Keratinocyte (primary cell): ENCODE measurements around the gene OR6C2. TPM values are rescaled to one million over a fixed set of nuclear protein-coding genes. Genes with fewer than 3 reads are reported as not detected.

Source experiments
- DNase-seq: peaks from one replicate; pipeline ENCODE4 v3.0.0-alpha.2; 2011; ENCODE audit warnings: low read depth, missing footprints, low spot score
- FAIRE-seq: peaks from 2 replicates; lab custom pipeline; 2011; peaks lifted over from hg19 to GRCh38; lab: Jason Lieb, UNC
- H2AFZ ChIP-seq: 2 replicates; pipeline ENCODE4 v1.6.0; 2012; ENCODE audit warnings: low read length, control low read depth, inconsistent platforms; ENCODE audit not compliant: control insufficient read depth
- H3K27ac ChIP-seq: 2 replicates; pipeline ENCODE4 v1.5.1; 2011; ENCODE audit warnings: low read length; ENCODE audit not compliant: control insufficient read depth, insufficient read depth
- H3K27me3 ChIP-seq: 3 replicates; pipeline ENCODE4 v1.6.0; 2011; ENCODE audit warnings: low read length; ENCODE audit not compliant: control insufficient read depth, insufficient read depth; ENCODE audit errors: extremely low read depth
- H3K36me3 ChIP-seq, 2 experiments: 2 replicates in 1 of 2; 3 replicates in 1 of 2; pipeline ENCODE4 v1.5.1; 2011; ENCODE audit warnings: low read length in 2 of 2, mild to moderate bottlenecking in 1 of 2; ENCODE audit not compliant: control insufficient read depth in 2 of 2, insufficient read depth in 2 of 2; ENCODE audit errors: extremely low read depth in 1 of 2
- H3K4me1 ChIP-seq: 3 replicates; pipeline ENCODE4 v1.5.1; 2011; ENCODE audit warnings: low read length; ENCODE audit not compliant: control insufficient read depth, insufficient read depth; ENCODE audit errors: extremely low read depth
- H3K4me2 ChIP-seq: 3 replicates; pipeline ENCODE4 v1.6.0; 2011; ENCODE audit warnings: low read depth, low read length; ENCODE audit not compliant: control insufficient read depth, insufficient read depth; ENCODE audit errors: extremely low read depth
- H3K4me3 ChIP-seq, 3 experiments: fragments of 200-600 bp in 1 of 3; sonication (generic) in 1 of 3; 2 replicates in 2 of 3; 3 replicates in 1 of 3; pipeline ENCODE4 v1.5.1; 2011 to 2016; ENCODE audit warnings: low read length in 3 of 3, mild to moderate bottlenecking in 3 of 3, control low read depth in 2 of 3, inconsistent platforms in 1 of 3, low read depth in 1 of 3, mixed read lengths in 1 of 3, mixed run types in 1 of 3, moderate library complexity in 1 of 3; ENCODE audit not compliant: control insufficient read depth in 2 of 3, insufficient read depth in 2 of 3; ENCODE audit errors: extremely low read depth in 1 of 3
- H3K79me2 ChIP-seq: 2 replicates; pipeline ENCODE4 v1.6.0; 2012; ENCODE audit warnings: low read length; ENCODE audit not compliant: control insufficient read depth, insufficient read depth
- H3K9ac ChIP-seq: 3 replicates; pipeline ENCODE4 v1.6.0; 2011; ENCODE audit warnings: low read length; ENCODE audit not compliant: control insufficient read depth, insufficient read depth; ENCODE audit errors: extremely low read depth
- H3K9me1 ChIP-seq: 3 replicates; pipeline ENCODE4 v1.6.0; 2011; ENCODE audit warnings: low read length; ENCODE audit not compliant: control insufficient read depth, insufficient read depth; ENCODE audit errors: extremely low read depth
- H3K9me3 ChIP-seq: 2 replicates; pipeline ENCODE4 v1.5.1; 2012; ENCODE audit warnings: low read depth, low read length; ENCODE audit not compliant: control insufficient read depth
- H4K20me1 ChIP-seq: 3 replicates; pipeline ENCODE4 v1.6.0; 2011; ENCODE audit warnings: low read length; ENCODE audit not compliant: control insufficient read depth, insufficient read depth; ENCODE audit errors: extremely low read depth
- EZH2 ChIP-seq: IDR thresholded peaks from one replicate; pipeline ENCODE4 v1.6.1; 2012; ENCODE audit warnings: inconsistent platforms, mild to moderate bottlenecking, low read length, moderate library complexity
- dilution Hi-C: fragments of 300-500 bp; cut with MboI; formaldehyde crosslinking; loops from one replicate; pipeline ENCODE4 v1.7.0; 2020; ENCODE audit warnings: low sequenced_read_pairs; ENCODE audit not compliant: extremely low pct_ligation_motif_present
- polyA plus RNA-seq, 5 experiments: library from polyadenylated mRNA; depleted of rRNA in 3 of 5; stranded (reverse) in 3 of 5; stranded (forward) in 1 of 5; unstranded in 1 of 5; fragments of >200 nt; gene quantifications; 1 replicate in 1 of 5; 2 replicates in 3 of 5; 3 replicates in 1 of 5; pipeline versions ENCODE4 v1.2.1 to v1.2.3, GENCODE V29; 2011 to 2012; ENCODE audit warnings: missing spikeins in 2 of 5, low read depth in 1 of 5, low replicate concordance in 1 of 5
- TF ChIP-seq, protein P1 (sequence below), 3 experiments: IDR thresholded peaks in 1 of 3; conservative IDR thresholded peaks in 1 of 3; optimal IDR thresholded peaks in 1 of 3; 2 replicates in 2 of 3; 3 replicates in 1 of 3; pipeline versions ENCODE3 to v1.5.1; 2011; ENCODE audit warnings: low read length in 3 of 3, mild to moderate bottlenecking in 3 of 3, moderate library complexity in 2 of 3, control low read depth in 1 of 3, inconsistent platforms in 1 of 3; ENCODE audit not compliant: insufficient read depth in 2 of 3; ENCODE audit errors: extremely low read depth in 1 of 3

The OR6C2 gene
- polyA plus RNA-seq, 1 donor (not counting 4 experiments of a cell fraction or from before 2014, with no cell fraction given), result not detected

DNA sequence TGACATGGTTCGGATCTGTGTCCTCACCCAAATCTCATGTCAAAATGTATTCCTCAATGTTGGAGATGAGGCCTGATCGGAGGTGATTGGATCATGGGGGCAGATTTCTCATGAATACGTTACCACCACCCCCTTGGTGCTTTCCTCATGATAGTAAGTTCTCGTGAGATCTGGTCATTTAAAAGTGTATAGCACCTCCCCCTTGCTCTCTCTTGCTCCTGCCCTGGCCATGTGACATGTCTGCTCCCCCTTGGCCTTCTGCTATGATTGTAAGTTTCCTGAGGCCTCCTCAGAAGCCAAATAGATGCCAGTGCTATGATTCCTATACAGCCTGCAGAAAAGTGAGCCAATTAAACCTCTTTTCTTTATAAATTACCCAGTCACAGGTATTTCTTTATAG is 55.4 kb downstream of the OR6C2 start:
- no peak for FAIRE-seq
- no peaks in the 10 kb centered on the region for H3K79me2 ChIP-seq
- TF ChIP-seq EZH2, result no peak
- TF ChIP-seq, protein P1, sequence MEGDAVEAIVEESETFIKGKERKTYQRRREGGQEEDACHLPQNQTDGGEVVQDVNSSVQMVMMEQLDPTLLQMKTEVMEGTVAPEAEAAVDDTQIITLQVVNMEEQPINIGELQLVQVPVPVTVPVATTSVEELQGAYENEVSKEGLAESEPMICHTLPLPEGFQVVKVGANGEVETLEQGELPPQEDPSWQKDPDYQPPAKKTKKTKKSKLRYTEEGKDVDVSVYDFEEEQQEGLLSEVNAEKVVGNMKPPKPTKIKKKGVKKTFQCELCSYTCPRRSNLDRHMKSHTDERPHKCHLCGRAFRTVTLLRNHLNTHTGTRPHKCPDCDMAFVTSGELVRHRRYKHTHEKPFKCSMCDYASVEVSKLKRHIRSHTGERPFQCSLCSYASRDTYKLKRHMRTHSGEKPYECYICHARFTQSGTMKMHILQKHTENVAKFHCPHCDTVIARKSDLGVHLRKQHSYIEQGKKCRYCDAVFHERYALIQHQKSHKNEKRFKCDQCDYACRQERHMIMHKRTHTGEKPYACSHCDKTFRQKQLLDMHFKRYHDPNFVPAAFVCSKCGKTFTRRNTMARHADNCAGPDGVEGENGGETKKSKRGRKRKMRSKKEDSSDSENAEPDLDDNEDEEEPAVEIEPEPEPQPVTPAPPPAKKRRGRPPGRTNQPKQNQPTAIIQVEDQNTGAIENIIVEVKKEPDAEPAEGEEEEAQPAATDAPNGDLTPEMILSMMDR (optimal IDR thresholded peaks at IDR 0.05 in 1 of 3, IDR thresholded peaks at IDR 0.05 in 1 of 3, conservative IDR thresholded peaks at IDR 0.05 in 1 of 3; ENCODE audit: extremely low read depth in 1 of 3, insufficient read depth in 2 of 3, low read length in 3 of 3), result no peak

DNA sequence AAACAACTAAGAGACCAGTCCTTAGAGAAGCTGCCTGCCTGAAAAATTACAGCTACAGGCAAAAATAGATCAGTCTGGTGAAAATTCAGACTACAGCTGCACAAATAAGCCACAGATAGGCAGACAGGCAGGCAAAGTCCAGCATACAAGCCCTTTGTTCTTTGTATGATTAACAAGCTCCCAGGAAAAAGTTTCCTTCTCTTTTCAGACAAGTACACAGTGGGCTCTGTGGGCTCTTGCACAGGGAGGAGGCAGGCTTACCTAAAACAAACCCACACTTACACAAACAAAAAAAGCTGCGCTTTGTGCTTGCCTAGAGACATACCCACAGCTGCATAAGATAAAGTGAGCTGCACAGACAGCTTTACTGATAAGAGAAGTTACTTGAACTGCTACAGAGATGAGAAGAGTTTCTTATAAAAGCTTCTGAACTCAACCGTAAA is 56.0 kb downstream of the OR6C2 start:
- Histone ChIP-seq H4K20me1 (no peaks in the 10 kb centered on the region), H3K4me3 (no peak overlapping the region), H3K27ac (no peak overlapping the region), H3K79me2 (no peaks in the 10 kb centered on the region), H3K4me1 (no peaks in the 10 kb centered on the region), H3K4me2 (no peak overlapping the region), H3K9me3 (no peaks in the 10 kb centered on the region), H3K27me3 (no peaks in the 10 kb centered on the region), H2AFZ (no peak overlapping the region), H3K9ac (no peak overlapping the region), H3K36me3 (no peaks in the 10 kb centered on the region), H3K9me1 (no peaks in the 10 kb centered on the region)
- TF ChIP-seq, protein P1 (optimal IDR thresholded peaks at IDR 0.05 in 1 of 3, IDR thresholded peaks at IDR 0.05 in 1 of 3, conservative IDR thresholded peaks at IDR 0.05 in 1 of 3; ENCODE audit: extremely low read depth in 1 of 3, insufficient read depth in 2 of 3, low read length in 3 of 3), result no peak
- TF ChIP-seq EZH2, result no peak
- dilution Hi-C loops, result no loop called here
- FAIRE-seq (no peak), DNase-seq (no peak)

More for the DNA sequence above, 55.4 kb downstream of the OR6C2 start:
- no peaks in the 10 kb centered on the region for H3K9me1 ChIP-seq
- no peak overlapping the region for H3K4me2 ChIP-seq
- H3K27ac ChIP-seq, result no peak overlapping the region
- no peak for DNase-seq
- H3K4me1 ChIP-seq, result no peaks in the 10 kb centered on the region
- no peak overlapping the region for H2AFZ ChIP-seq
- H3K4me3 ChIP-seq, result no peak overlapping the region
- no peaks in the 10 kb centered on the region for H3K36me3 ChIP-seq
- no peaks in the 10 kb centered on the region for H4K20me1 ChIP-seq
- no peaks in the 10 kb centered on the region for H3K27me3 ChIP-seq
- no peaks in the 10 kb centered on the region for H3K9me3 ChIP-seq
- H3K9ac ChIP-seq, result no peak overlapping the region
- dilution Hi-C loops, result no loop called here
